Endothelial cell of umbilical vein (primary cell): ENCODE measurements around the gene TSNAX. TPM values are rescaled to one million over a fixed set of nuclear protein-coding genes. Genes with fewer than 3 reads are reported as not detected.

Experiments
- BruUV-seq: library from RNA; stranded (reverse); fragments of 400-500 nt; replicated peaks from 2 replicates; lab custom pipeline; 2021; lab: Mats Ljungman, UMichigan
- CTCF ChIA-PET: fragments of 300-600, 350-600 bp; sonication (Branson Sonifier 250); formaldehyde crosslinking; loops from one replicate; lab custom pipeline; 2021; ENCODE audit warnings: antibody characterized with exemption, inconsistent platforms; lab: Charles Lee
- POLR2A ChIA-PET: fragments of 300-600, 350-600 bp; sonication (Branson Sonifier 250); formaldehyde crosslinking; loops from one replicate; lab custom pipeline; 2021; ENCODE audit warnings: antibody characterized with exemption, inconsistent platforms; lab: Charles Lee
- DNase-seq: peaks from one replicate; pipeline ENCODE4 v3.0.0-alpha.2; 2011; ENCODE audit warnings: low read depth, low spot score
- FAIRE-seq: peaks from 2 replicates; lab custom pipeline; 2011; peaks lifted over from hg19 to GRCh38; lab: Jason Lieb, UNC
- H2AFZ ChIP-seq: 2 replicates; pipeline ENCODE4 v1.6.0; 2012; ENCODE audit warnings: low read depth, low read length, control low read depth, inconsistent platforms
- H3K27ac ChIP-seq: 2 replicates; pipeline ENCODE4 v1.5.1; 2011; ENCODE audit warnings: low read depth, mild to moderate bottlenecking, control low read depth, low read length, moderate library complexity; ENCODE audit not compliant: insufficient read depth
- H3K27me3 ChIP-seq, 2 experiments: 2 replicates each; pipeline versions ENCODE4 v1.6.0 to v1.6.1; 2011; ENCODE audit warnings: low read length in 2 of 2, mixed read lengths in 1 of 2; ENCODE audit not compliant: control insufficient read depth in 2 of 2, insufficient read depth in 2 of 2
- H3K36me3 ChIP-seq, 2 experiments: 2 replicates in 1 of 2; 3 replicates in 1 of 2; pipeline ENCODE4 v1.5.1; 2011; ENCODE audit warnings: low read length in 2 of 2, mild to moderate bottlenecking in 1 of 2, moderate library complexity in 1 of 2; ENCODE audit not compliant: control insufficient read depth in 2 of 2, insufficient read depth in 2 of 2; ENCODE audit errors: extremely low read depth in 1 of 2
- H3K4me1 ChIP-seq: 3 replicates; pipeline ENCODE4 v1.5.1; 2011; ENCODE audit warnings: mild to moderate bottlenecking, low read length; ENCODE audit not compliant: control insufficient read depth, insufficient read depth; ENCODE audit errors: extremely low read depth
- H3K4me2 ChIP-seq: 2 replicates; pipeline ENCODE4 v1.6.1; 2011; ENCODE audit warnings: low read length, control low read depth, mixed read lengths; ENCODE audit not compliant: insufficient read depth
- H3K4me3 ChIP-seq, 3 experiments: fragments of 200-600 bp in 1 of 3; sonication (generic), shearing (Covaris generic) in 1 of 3; replicated peaks in 1 of 3; 2 replicates each; pipeline ENCODE4 v1.5.1; 2011 to 2016; ENCODE audit warnings: control low read depth in 3 of 3, low read length in 3 of 3, mild to moderate bottlenecking in 2 of 3, inconsistent platforms in 1 of 3, low read depth in 1 of 3, moderate library complexity in 1 of 3; ENCODE audit not compliant: insufficient read depth in 1 of 3
- H3K79me2 ChIP-seq: 2 replicates; pipeline ENCODE4 v1.6.0; 2012; ENCODE audit warnings: low read length, inconsistent platforms; ENCODE audit not compliant: control insufficient read depth, insufficient read depth
- H3K9ac ChIP-seq: replicated peaks from 2 replicates; pipeline ENCODE3; 2011; ENCODE audit warnings: low read length, control low read depth; ENCODE audit not compliant: insufficient read depth; ENCODE audit errors: extremely low read depth
- H3K9me1 ChIP-seq: replicated peaks from 3 replicates; pipeline ENCODE4 v1.6.0; 2011; ENCODE audit warnings: mild to moderate bottlenecking, low read length; ENCODE audit not compliant: control insufficient read depth, insufficient read depth; ENCODE audit errors: extremely low read depth
- H3K9me3 ChIP-seq: replicated peaks from 2 replicates; pipeline ENCODE4 v1.5.1; 2012; ENCODE audit warnings: low read length, inconsistent platforms; ENCODE audit not compliant: control insufficient read depth, insufficient read depth
- H4K20me1 ChIP-seq: replicated peaks from 2 replicates; pipeline ENCODE3; 2011; ENCODE audit warnings: mild to moderate bottlenecking, low read length; ENCODE audit not compliant: control insufficient read depth, insufficient read depth; ENCODE audit errors: extremely low read depth
- CTCF ChIP-seq, 2 donors: IDR thresholded peaks; 1 replicate in 1 of 2; 2 replicates in 1 of 2; pipeline ENCODE4 v1.5.1; 2011; ENCODE audit warnings: low read length in 2 of 2, mild to moderate bottlenecking in 2 of 2, moderate library complexity in 2 of 2, control low read depth in 1 of 2, inconsistent platforms in 1 of 2, low read depth in 1 of 2; ENCODE audit not compliant: insufficient read depth in 1 of 2; ENCODE audit errors: extremely low read depth in 1 of 2
- EZH2 ChIP-seq: IDR thresholded peaks from 2 replicates; pipeline ENCODE4 v1.6.1; 2012; ENCODE audit warnings: borderline replicate concordance, low read depth, mild to moderate bottlenecking, moderate library complexity, low read length, inconsistent platforms; ENCODE audit not compliant: severe bottlenecking
- FOS ChIP-seq: IDR thresholded peaks from 2 replicates; pipeline ENCODE4 v1.6.1; 2011; ENCODE audit warnings: mild to moderate bottlenecking, low read length, moderate library complexity, borderline replicate concordance; ENCODE audit not compliant: insufficient read depth
- GATA2 ChIP-seq: IDR thresholded peaks from 2 replicates; pipeline ENCODE4 v1.7.0; 2011; ENCODE audit warnings: low read depth, mild to moderate bottlenecking, moderate library complexity, mixed read lengths, low read length; ENCODE audit not compliant: insufficient read length, insufficient read depth
- JUN ChIP-seq: IDR thresholded peaks from 2 replicates; pipeline ENCODE4 v1.6.1; 2011; ENCODE audit warnings: borderline replicate concordance, low read depth; ENCODE audit not compliant: insufficient read length, insufficient read depth
- MAX ChIP-seq: IDR thresholded peaks from 2 replicates; pipeline ENCODE4 v1.6.1; 2011; ENCODE audit not compliant: insufficient read depth, insufficient read length
- MYC ChIP-seq: IDR thresholded peaks from one replicate; pipeline ENCODE4 v1.6.1; 2011; ENCODE audit warnings: mild to moderate bottlenecking, low read depth, low read length
- POLR2A ChIP-seq: IDR thresholded peaks from 2 replicates; pipeline ENCODE4 v1.6.1; 2012; ENCODE audit warnings: low read depth, mild to moderate bottlenecking, control low read depth, low read length
- POLR2AphosphoS5 ChIP-seq: IDR thresholded peaks from 2 replicates; pipeline ENCODE4 v1.6.1; 2012; ENCODE audit warnings: low read depth, mild to moderate bottlenecking, control low read depth, low read length, moderate library complexity; ENCODE audit not compliant: insufficient read depth
- dilution Hi-C: fragments of 300-500 bp; cut with MboI; formaldehyde crosslinking; loops from one replicate; pipeline ENCODE4 v1.15.0; 2019; ENCODE audit warnings: low sequenced_read_pairs; ENCODE audit not compliant: extremely low pct_ligation_motif_present
- intact Hi-C: fragments of 100-400 bp; cut with micrococcal nuclease; formaldehyde crosslinking; loops from one replicate; pipeline ENCODE4 v1.10.0; 2022
- polyA plus RNA-seq, 4 experiments: library from polyadenylated mRNA; depleted of rRNA in 3 of 4; stranded (reverse) in 3 of 4; unstranded in 1 of 4; fragments of >200 nt; gene quantifications; 2 replicates each; pipeline versions ENCODE4 v1.2.1 to v1.2.3, GENCODE V29; 2011 to 2012; ENCODE audit warnings: missing spikeins in 1 of 4
- total RNA-seq: library from RNA; stranded (reverse); gene quantifications from 2 replicates; pipeline ENCODE4 v1.2.3, GENCODE V29; 2021

Gene TSNAX
- total and polyA plus RNA-seq, 2 donors (not counting 3 experiments of a cell fraction or from before 2014, with no cell fraction given) = 6.3 to 26.3 TPM

GRCh38 chr1:231605149-231606100, 77.0 kb downstream of the TSNAX start:
- no peaks in the 10 kb centered on the region for H3K9me1 ChIP-seq
- intact Hi-C loops (loop anchor here (2.0 to 10.0 kb wide), 3 partner anchors 395 to 963 kb away; partner anchors contain the start of genes ARV1, COG2 and TTC13), dilution Hi-C loops (no loop called here)
- H3K4me2 ChIP-seq = no peak overlapping the region
- H3K27me3 ChIP-seq = peaks cover 5 to 9% of the 10 kb centered on the region in 2 experiments
- H3K4me1 ChIP-seq = peaks cover 8% of the 10 kb centered on the region
- no peak overlapping the region for H2AFZ ChIP-seq
- no peak overlapping the region for H3K4me3 ChIP-seq
- H3K79me2 ChIP-seq = no peaks in the 10 kb centered on the region
- H3K9ac ChIP-seq = no peak overlapping the region
- H4K20me1 ChIP-seq = no peaks in the 10 kb centered on the region
- H3K36me3 ChIP-seq = no peaks in the 10 kb centered on the region
- no peak overlapping the region for H3K27ac ChIP-seq
- TF ChIP-seq POLR2A (no peak), EZH2 (no peak)
- ChIA-PET POLR2A (no interaction called here), CTCF (interaction anchor here (1.4 to 3.4 kb wide), 3 partner anchors 12 to 290 kb away, joined by 8 to 15 read pairs (median 10); no protein-coding TSS in a partner anchor)
- BruUV-seq = no TSS peak
- no peak for FAIRE-seq
- no peaks in the 10 kb centered on the region for H3K9me3 ChIP-seq
- DNase-seq = no peak

GRCh38 chr1:231606712-231607111, 78.2 kb downstream of the TSNAX start:
- BruUV-seq = no TSS peak
- ChIA-PET CTCF (interaction anchor here (2.0 to 3.4 kb wide), 2 partner anchors 10 to 249 kb away, joined by 10 to 15 read pairs; no protein-coding TSS in a partner anchor), POLR2A (no interaction called here)
- Histone ChIP-seq H2AFZ (no peak overlapping the region), H3K27ac (no peak overlapping the region), H3K36me3 (no peaks in the 10 kb centered on the region), H3K9me3 (no peaks in the 10 kb centered on the region), H3K27me3 (peaks cover 6 to 11% of the 10 kb centered on the region in 2 experiments), H3K9me1 (no peaks in the 10 kb centered on the region), H3K9ac (no peak overlapping the region), H3K4me1 (peaks cover 7% of the 10 kb centered on the region), H4K20me1 (no peaks in the 10 kb centered on the region), H3K4me2 (no peak overlapping the region), H3K4me3 (no peak overlapping the region), H3K79me2 (no peaks in the 10 kb centered on the region)
- intact Hi-C loops (loop anchor here (10.0 kb wide), 1 partner anchor 632 kb away; the partner anchor contains the start of genes ARV1 and TTC13), dilution Hi-C loops (no loop called here)
- TF ChIP-seq JUN = no peak
- TF ChIP-seq MAX = no peak
- no peak for TF ChIP-seq GATA2
- no peak for TF ChIP-seq FOS
- TF ChIP-seq POLR2A = no peak
- TF ChIP-seq POLR2AphosphoS5 = no peak
- no peak for TF ChIP-seq EZH2
- TF ChIP-seq CTCF (IDR thresholded peaks at IDR 0.05; ENCODE audit: extremely low read depth in 1 of 2, insufficient read depth in 1 of 2, low read depth in 1 of 2, low read length in 2 of 2) = no peak
- TF ChIP-seq MYC = no peak
- FAIRE-seq (no peak), DNase-seq (no peak)
